Caco-2 (cell line): Measurements from ENCODE around the gene SEPTIN2. TPM values are rescaled to one million over a fixed set of nuclear protein-coding genes. Genes with fewer than 3 reads are reported as not detected.

Source experiments
- BruUV-seq: library from RNA; stranded (reverse); fragments of 400-500 nt; replicated peaks from 2 replicates; lab custom pipeline; 2021; lab: Mats Ljungman, UMichigan
- CTCF ChIA-PET: fragments of 300-600 bp; sonication (Branson Sonifier 250); formaldehyde crosslinking; loops from one replicate; lab custom pipeline; 2022; ENCODE audit warnings: antibody characterized with exemption; lab: Charles Lee
- POLR2A ChIA-PET: fragments of 300-600 bp; sonication (Branson Sonifier 250); formaldehyde crosslinking; loops from one replicate; lab custom pipeline; 2022; ENCODE audit warnings: antibody characterized with exemption; lab: Charles Lee
- DNase-seq, 2 experiments: peaks; one replicate each; pipeline versions ENCODE4 v3.0.0 to v3.0.0-alpha.2; 2020 to 2022
- H3K27me3 ChIP-seq: replicated peaks from 2 replicates; pipeline ENCODE4 v1.6.0; 2011; ENCODE audit warnings: low read length; ENCODE audit not compliant: control insufficient read depth, insufficient read depth
- H3K36me3 ChIP-seq: 2 replicates; pipeline ENCODE4 v1.5.1; 2011; ENCODE audit warnings: low read length; ENCODE audit not compliant: control insufficient read depth, insufficient read depth
- H3K4me1 ChIP-seq: fragments of 250-450 bp; sonication (Bioruptor Pico); 2 replicates; pipeline ENCODE4 v1.5.1; 2020; ENCODE audit warnings: mild to moderate bottlenecking
- H3K4me3 ChIP-seq: 2 replicates; pipeline ENCODE4 v1.5.1; 2011; ENCODE audit warnings: low read depth, mild to moderate bottlenecking, control low read depth, low read length
- H3K9me3 ChIP-seq: fragments of 250-450 bp; sonication (Bioruptor Pico); 2 replicates; pipeline ENCODE4 v1.5.1; 2020; ENCODE audit warnings: mild to moderate bottlenecking, moderate library complexity
- H3K27ac Mint-ChIP-seq: one replicate; pipeline ENCODE4 v1.8.0; 2022; ENCODE audit warnings: mixed read lengths; ENCODE audit not compliant: unreplicated experiment
- H3K27me3 Mint-ChIP-seq: one replicate; pipeline ENCODE4 v1.8.0; 2022; ENCODE audit warnings: mixed read lengths; ENCODE audit not compliant: insufficient read depth, unreplicated experiment
- H3K36me3 Mint-ChIP-seq: one replicate; pipeline ENCODE4 v1.8.0; 2022; ENCODE audit warnings: mild to moderate bottlenecking, mixed read lengths; ENCODE audit not compliant: insufficient read depth, unreplicated experiment
- H3K4me1 Mint-ChIP-seq: one replicate; pipeline ENCODE4 v1.8.0; 2022; ENCODE audit warnings: low read depth, mixed read lengths; ENCODE audit not compliant: unreplicated experiment
- H3K4me3 Mint-ChIP-seq: one replicate; pipeline ENCODE4 v1.8.0; 2022; ENCODE audit warnings: mild to moderate bottlenecking, moderate library complexity, mixed read lengths; ENCODE audit not compliant: unreplicated experiment
- H3K9me3 Mint-ChIP-seq: one replicate; pipeline ENCODE4 v1.8.0; 2022; ENCODE audit warnings: mixed read lengths; ENCODE audit not compliant: unreplicated experiment
- intact Hi-C: fragments of 100-400 bp; cut with micrococcal nuclease; formaldehyde crosslinking; loops from one replicate; pipeline ENCODE4 v1.10.0; 2022; ENCODE audit not compliant: unreplicated experiment
- total RNA-seq: library from RNA; stranded (reverse); gene quantifications from 2 replicates; pipeline ENCODE4 v1.2.3, GENCODE V29; 2022
- TF ChIP-seq, protein P1 (sequence below), 2 experiments: fragments of 200-600 bp in 1 of 2; IDR thresholded peaks; 1 replicate in 1 of 2; 2 replicates in 1 of 2; pipeline versions ENCODE4 v1.5.1 to v1.8.0; 2011 to 2022; ENCODE audit warnings: antibody characterized with exemption in 1 of 2, control low read depth in 1 of 2, inconsistent platforms in 1 of 2, low read depth in 1 of 2, low read length in 1 of 2, mild to moderate bottlenecking in 1 of 2, moderate library complexity in 1 of 2; ENCODE audit not compliant: insufficient read depth in 1 of 2, severe bottlenecking in 1 of 2, unreplicated experiment in 1 of 2

SEPTIN2 gene
- total RNA-seq, 1 experiment from 2014 or later, result 209 TPM

- H3K27ac Mint-ChIP-seq, result no peak overlapping the region
- Histone ChIP-seq H3K9me3 (no peaks in the 10 kb centered on the region), H3K4me1 (no peaks in the 10 kb centered on the region), H3K27me3 (no peaks in the 10 kb centered on the region), H3K36me3 (no peaks in the 10 kb centered on the region), H3K4me3 (no peak overlapping the region)
- no peak for DNase-seq
- BruUV-seq, result no TSS peak
- H3K4me3 Mint-ChIP-seq, result no peak overlapping the region
- ChIA-PET CTCF (no interaction called here), POLR2A (interaction anchor here (0.7 kb wide), 1 partner anchor 10 kb away, joined by 3 read pairs; no protein-coding TSS in a partner anchor)
- peaks cover 59% of the 10 kb centered on the region for H3K36me3 Mint-ChIP-seq
- H3K9me3 Mint-ChIP-seq, result no peaks in the 10 kb centered on the region
- H3K27me3 Mint-ChIP-seq, result no peaks in the 10 kb centered on the region
- intact Hi-C loops, result no loop called here
- TF ChIP-seq, protein P1, sequence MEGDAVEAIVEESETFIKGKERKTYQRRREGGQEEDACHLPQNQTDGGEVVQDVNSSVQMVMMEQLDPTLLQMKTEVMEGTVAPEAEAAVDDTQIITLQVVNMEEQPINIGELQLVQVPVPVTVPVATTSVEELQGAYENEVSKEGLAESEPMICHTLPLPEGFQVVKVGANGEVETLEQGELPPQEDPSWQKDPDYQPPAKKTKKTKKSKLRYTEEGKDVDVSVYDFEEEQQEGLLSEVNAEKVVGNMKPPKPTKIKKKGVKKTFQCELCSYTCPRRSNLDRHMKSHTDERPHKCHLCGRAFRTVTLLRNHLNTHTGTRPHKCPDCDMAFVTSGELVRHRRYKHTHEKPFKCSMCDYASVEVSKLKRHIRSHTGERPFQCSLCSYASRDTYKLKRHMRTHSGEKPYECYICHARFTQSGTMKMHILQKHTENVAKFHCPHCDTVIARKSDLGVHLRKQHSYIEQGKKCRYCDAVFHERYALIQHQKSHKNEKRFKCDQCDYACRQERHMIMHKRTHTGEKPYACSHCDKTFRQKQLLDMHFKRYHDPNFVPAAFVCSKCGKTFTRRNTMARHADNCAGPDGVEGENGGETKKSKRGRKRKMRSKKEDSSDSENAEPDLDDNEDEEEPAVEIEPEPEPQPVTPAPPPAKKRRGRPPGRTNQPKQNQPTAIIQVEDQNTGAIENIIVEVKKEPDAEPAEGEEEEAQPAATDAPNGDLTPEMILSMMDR (IDR thresholded peaks at IDR 0.05; ENCODE audit: insufficient read depth in 1 of 2, low read depth in 1 of 2, low read length in 1 of 2, severe bottlenecking in 1 of 2, unreplicated experiment in 1 of 2), result no peak
- peaks cover 17% of the 10 kb centered on the region for H3K4me1 Mint-ChIP-seq
Measured at GRCh38 chr2:241320394-241320793, 4.7 kb downstream of the SEPTIN2 start.

DNA sequence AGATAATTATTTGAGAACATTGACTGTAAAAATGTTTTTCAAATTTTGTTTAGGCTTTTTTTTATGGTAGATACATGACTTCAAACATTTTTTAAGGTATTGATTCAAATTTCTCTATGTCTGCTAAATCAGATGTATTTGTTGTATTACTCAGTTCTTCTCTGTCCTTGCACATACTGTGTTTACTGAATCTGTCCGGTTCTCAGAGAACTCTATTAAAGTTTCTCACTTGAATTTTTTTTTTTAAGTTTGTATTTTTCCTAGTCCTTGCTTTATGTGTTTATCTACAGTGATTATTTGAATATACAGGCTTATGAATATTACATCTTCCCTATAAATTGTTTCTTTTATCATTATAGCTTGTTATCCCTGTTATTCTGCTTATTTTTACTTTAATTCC lies 5.3 kb downstream of the SEPTIN2 start:
- Histone ChIP-seq H3K9me3 (no peaks in the 10 kb centered on the region), H3K4me3 (no peak overlapping the region), H3K36me3 (no peaks in the 10 kb centered on the region), H3K4me1 (no peaks in the 10 kb centered on the region), H3K27me3 (no peaks in the 10 kb centered on the region)
- H3K36me3 Mint-ChIP-seq, result peaks cover 54% of the 10 kb centered on the region
- no peak for DNase-seq
- intact Hi-C loops, result no loop called here
- POLR2A ChIA-PET, result no interaction called here
- CTCF ChIA-PET, result no interaction called here
- H3K9me3 Mint-ChIP-seq, result no peaks in the 10 kb centered on the region
- TF ChIP-seq, protein P1 (IDR thresholded peaks at IDR 0.05; ENCODE audit: insufficient read depth in 1 of 2, low read depth in 1 of 2, low read length in 1 of 2, severe bottlenecking in 1 of 2, unreplicated experiment in 1 of 2), result no peak
- peak overlapping the region; percentile 88 for H3K27ac Mint-ChIP-seq
- no peaks in the 10 kb centered on the region for H3K27me3 Mint-ChIP-seq
- H3K4me3 Mint-ChIP-seq, result no peak overlapping the region
- H3K4me1 Mint-ChIP-seq, result peaks cover 17% of the 10 kb centered on the region
- no TSS peak for BruUV-seq

DNA sequence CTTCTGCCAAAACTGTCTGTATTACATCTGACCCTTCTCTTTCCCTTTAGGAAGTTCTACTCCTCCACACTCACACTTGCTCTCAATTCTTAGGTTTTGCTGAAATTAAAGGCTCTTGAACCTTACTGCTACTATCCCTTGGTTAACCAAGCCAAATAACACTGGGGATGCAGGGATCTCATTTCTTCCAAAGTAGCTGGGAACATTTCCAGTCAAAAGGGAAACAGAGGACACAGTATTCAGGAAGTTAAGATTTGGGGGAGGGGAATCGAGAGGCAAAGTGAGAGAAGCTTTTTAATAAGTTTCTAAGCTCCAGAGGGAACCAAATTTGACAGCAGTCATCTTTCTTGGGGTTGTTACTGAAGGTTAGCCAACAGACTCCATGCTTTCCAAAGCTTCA lies 6.2 kb downstream of the SEPTIN2 start:
- Mint-ChIP-seq H3K4me3 (no peak overlapping the region), H3K27me3 (no peaks in the 10 kb centered on the region), H3K36me3 (peaks cover 53% of the 10 kb centered on the region), H3K4me1 (peaks cover 17% of the 10 kb centered on the region), H3K9me3 (no peaks in the 10 kb centered on the region), H3K27ac (peak overlapping the region; percentile 88)
- Histone ChIP-seq H3K4me1 (no peaks in the 10 kb centered on the region), H3K4me3 (no peak overlapping the region), H3K36me3 (no peaks in the 10 kb centered on the region), H3K9me3 (no peaks in the 10 kb centered on the region), H3K27me3 (no peaks in the 10 kb centered on the region)
- intact Hi-C loops, result no loop called here
- DNase-seq, result no peak
- BruUV-seq, result no TSS peak
- ChIA-PET POLR2A (interaction anchor here (0.6 kb wide), 1 partner anchor 36 kb away, joined by 3 read pairs; no protein-coding TSS in a partner anchor), CTCF (no interaction called here)
- TF ChIP-seq, protein P1 (IDR thresholded peaks at IDR 0.05; ENCODE audit: insufficient read depth in 1 of 2, low read depth in 1 of 2, low read length in 1 of 2, severe bottlenecking in 1 of 2, unreplicated experiment in 1 of 2), result no peak
